K562 (cell line): ENCODE measurements around the gene SLC20A1. TPM values are rescaled to one million over a fixed set of nuclear protein-coding genes. Genes with fewer than 3 reads are reported as not detected.
A peak's percentile ranks its signal among the peaks of the same experiment; 100 is the strongest.

Source experiments
- ATAC-seq: fragments of 200-7000 bp; cut with Tn5 transposase; 3 replicates; pipeline ENCODE4 v1.9.1; 2020; ENCODE audit warnings: moderate library complexity
- BruUV-seq: library from RNA; stranded (reverse); fragments of 400-500 nt; replicated peaks from 2 replicates; lab custom pipeline; 2021; lab: Mats Ljungman, UMichigan
- CTCF ChIA-PET: fragments of 300-600 bp; formaldehyde crosslinking; extraction: SDS; loops from one replicate; lab custom pipeline; 2021; ENCODE audit warnings: low intra/inter-chr PET ratio; lab: Yijun Ruan, JAX
- POLR2A ChIA-PET: fragments of 300-600, 350-650 bp; sonication (Branson Sonifier 250); formaldehyde crosslinking; extraction: SDS; loops from one replicate; lab custom pipeline; 2021; ENCODE audit warnings: antibody characterized with exemption, inconsistent platforms; lab: Yijun Ruan, JAX
- DNase-seq, 4 experiments: peaks; one replicate each; pipeline versions ENCODE4 v3.0.0 to v3.0.0-alpha.2; 2011 to 2018; ENCODE audit warnings: low spot score in 3 of 4, mixed read lengths in 3 of 4; ENCODE audit errors: extremely low read depth in 1 of 4
- FAIRE-seq: peaks from 2 replicates; lab custom pipeline; 2011; peaks lifted over from hg19 to GRCh38; lab: Jason Lieb, UNC
- H2AFZ ChIP-seq: 2 replicates; pipeline ENCODE4 v1.6.0; 2011; ENCODE audit warnings: low read depth, low read length, control low read depth, inconsistent platforms
- H3K27ac ChIP-seq: fragments of 200-600 bp; 3 replicates; pipeline ENCODE4 v1.8.0; 2011; ENCODE audit warnings: low read depth, mild to moderate bottlenecking, control low read depth, inconsistent platforms, low read length, moderate library complexity, mixed read lengths; ENCODE audit errors: extremely low read depth
- H3K27me3 ChIP-seq, 2 experiments: fragments of 300-600 bp in 1 of 2; 2 replicates in 1 of 2; 3 replicates in 1 of 2; pipeline versions ENCODE4 v1.6.0 to v1.8.0; 2011; ENCODE audit warnings: inconsistent platforms in 2 of 2, low read length in 2 of 2, mild to moderate bottlenecking in 1 of 2, mixed read lengths in 1 of 2, moderate library complexity in 1 of 2; ENCODE audit not compliant: control insufficient read depth in 2 of 2, insufficient read depth in 2 of 2
- H3K36me3 ChIP-seq: fragments of 300-600 bp; 3 replicates; pipeline ENCODE4 v1.8.0; 2011; ENCODE audit warnings: mild to moderate bottlenecking, low read length, inconsistent platforms; ENCODE audit not compliant: control insufficient read depth, insufficient read depth
- H3K4me1 ChIP-seq, 2 experiments: fragments of 200-600 bp in 1 of 2; replicated peaks in 1 of 2; 2 replicates in 1 of 2; 3 replicates in 1 of 2; pipeline versions ENCODE4 v1.5.1 to v1.8.0; 2011; ENCODE audit warnings: inconsistent platforms in 2 of 2, low read length in 2 of 2, mild to moderate bottlenecking in 1 of 2, mixed read lengths in 1 of 2, moderate library complexity in 1 of 2; ENCODE audit not compliant: control insufficient read depth in 2 of 2, insufficient read depth in 2 of 2
- H3K4me2 ChIP-seq: 2 replicates; pipeline ENCODE4 v1.6.1; 2011; ENCODE audit warnings: low read length, control low read depth, inconsistent platforms, mixed read lengths; ENCODE audit not compliant: insufficient read depth
- H3K4me3 ChIP-seq: fragments of 200-600 bp; sonication (generic), shearing (Covaris generic); 2 replicates; pipeline ENCODE4 v1.5.1; 2016; ENCODE audit warnings: control low read depth, inconsistent platforms
- H3K79me2 ChIP-seq: fragments of 200-600 bp; 3 replicates; pipeline ENCODE4 v1.8.0; 2011; ENCODE audit warnings: low read length, inconsistent platforms; ENCODE audit not compliant: control insufficient read depth, insufficient read depth
- H3K9ac ChIP-seq, 2 experiments: 2 replicates each; pipeline versions ENCODE4 v1.6.0 to v1.6.1; 2011; ENCODE audit warnings: low read depth in 2 of 2, low read length in 2 of 2, control low read depth in 1 of 2, inconsistent platforms in 1 of 2, mild to moderate bottlenecking in 1 of 2, mixed read lengths in 1 of 2; ENCODE audit not compliant: insufficient read depth in 1 of 2
- H3K9me1 ChIP-seq: one replicate; pipeline ENCODE4 v1.6.0; 2011; ENCODE audit warnings: inconsistent platforms, mild to moderate bottlenecking, low read length, moderate library complexity; ENCODE audit not compliant: control insufficient read depth, insufficient read depth
- H3K9me3 ChIP-seq: replicated peaks from 2 replicates; pipeline ENCODE4 v1.5.1; 2011; ENCODE audit warnings: low read depth, low read length, inconsistent platforms; ENCODE audit not compliant: control insufficient read depth, insufficient read depth
- H4K20me1 ChIP-seq: replicated peaks from 2 replicates; pipeline ENCODE4 v1.6.1; 2011; ENCODE audit warnings: low read length, inconsistent platforms, mixed read lengths; ENCODE audit not compliant: control insufficient read depth, insufficient read depth
- ESRRA ChIP-seq: fragments of 450-650 bp; IDR thresholded peaks from 2 replicates; pipeline ENCODE4 v1.6.1; 2014; ENCODE audit warnings: low read depth, mild to moderate bottlenecking, moderate library complexity, borderline replicate concordance
- RREB1 ChIP-seq: fragments of 250-450 bp; sonication (Bioruptor Pico); IDR thresholded peaks from 2 replicates; pipeline ENCODE4 v1.4.0; 2020
- WGBS: fragments of 100-300 bp; shearing (Covaris generic); methylation state at CpG from one replicate; pipeline ENCODE4 v1.1.6; 2016; ENCODE audit warnings: low coverage, mixed read lengths; ENCODE audit not compliant: insufficient coverage; ENCODE audit errors: missing lambda C conversion rate; 5-methylcytosine and 5-hydroxymethylcytosine counted together
- in situ Hi-C: fragments of 300-500 bp; cut with MboI; formaldehyde crosslinking; loops from 4 replicates; pipeline ENCODE4 v1.15.0; 2018; ENCODE audit warnings: inconsistent platforms, mixed read lengths
- intact Hi-C: fragments of 100-400 bp; cut with micrococcal nuclease; formaldehyde crosslinking; loops from 2 replicates; pipeline ENCODE4 v1.14.2; 2022
- polyA plus RNA-seq, 8 experiments: library from polyadenylated mRNA; depleted of rRNA in 4 of 8; stranded (reverse) in 5 of 8; unstranded in 3 of 8; fragments of >200 nt; fragmentation: Nextera tagmentation in 2 of 8; fragmentation: Illumina TruSeq in 1 of 8; extraction: Ambion mirVana in 2 of 8; extraction: Trizol in 1 of 8; gene quantifications; 2 replicates each; pipeline versions ENCODE4 v1.2.1 to v1.2.3, GENCODE V29; 2011 to 2014; ENCODE audit warnings: inconsistent platforms in 1 of 8, missing spikeins in 1 of 8
- total RNA-seq, 7 experiments: library from RNA; depleted of rRNA in 6 of 7; stranded (reverse); fragments of >200 nt in 6 of 7; fragmentation: Illumina TruSeq in 2 of 7; extraction: Trizol in 2 of 7; gene quantifications; 2 replicates each; pipeline versions ENCODE4 v1.2.1 to v1.2.3, GENCODE V29; 2011 to 2021; ENCODE audit warnings: low replicate concordance in 1 of 7
- TF ChIP-seq, protein P1 (sequence below): fragments of 450-650 bp; IDR thresholded peaks from 2 replicates; pipeline ENCODE4 v1.6.1; 2018; ENCODE audit not compliant: partially characterized antibody

SLC20A1 gene
- total and polyA plus RNA-seq, 9 of the 15 experiments (the other 6 are each of a cell fraction or from before 2014, with no cell fraction given): 53.8 to 150 (median 74.7) TPM

DNA sequence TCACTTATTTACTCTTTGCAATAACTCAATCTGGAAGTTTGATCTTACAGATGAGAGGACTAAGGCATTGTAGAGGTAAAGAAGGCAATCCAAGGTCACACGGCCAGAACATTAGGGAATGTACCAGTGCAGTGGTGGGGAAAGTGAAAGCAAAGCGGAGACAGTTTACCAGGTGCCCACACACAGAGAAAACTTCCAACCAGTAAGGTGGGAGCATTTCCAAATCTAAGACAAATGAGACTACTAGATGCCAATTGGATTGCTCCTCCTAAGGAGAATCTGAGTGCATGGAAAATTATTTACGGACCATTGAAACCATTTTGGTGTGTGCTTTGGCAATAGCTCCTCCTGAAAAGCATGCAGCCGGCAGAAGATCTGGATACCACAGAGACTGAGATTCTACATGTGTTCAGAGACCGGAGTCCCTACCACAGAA is 34.9 kb downstream of the SLC20A1 start:
- Histone ChIP-seq H3K9ac (peak overlapping the region in 1 of 2 experiments; percentile 17; a peak in 1 of 4 replicates), H3K4me2 (no peak overlapping the region; the same call in 1 of the 2 replicates), H3K79me2 (no peaks in the 10 kb centered on the region), H3K4me1 (peaks cover 14 to 40% of the 10 kb centered on the region in 2 experiments), H3K4me3 (no peak overlapping the region), H2AFZ (peak overlapping the region; percentile 75), H3K9me3 (no peaks in the 10 kb centered on the region), H3K9me1 (no peaks in the 10 kb centered on the region), H3K36me3 (no peaks in the 10 kb centered on the region), H3K27me3 (no peaks in the 10 kb centered on the region), H3K27ac (no peak overlapping the region), H4K20me1 (no peaks in the 10 kb centered on the region)
- 62% methylated on average over 5 of the region's 5 CpGs for WGBS
- in situ Hi-C loops: no loop called here
- ATAC-seq: no peak
- FAIRE-seq: no peak
- intact Hi-C loops: no loop called here
- no peak for DNase-seq
- CTCF ChIA-PET: no interaction called here
- BruUV-seq: no TSS peak
- TF ChIP-seq, protein P1, sequence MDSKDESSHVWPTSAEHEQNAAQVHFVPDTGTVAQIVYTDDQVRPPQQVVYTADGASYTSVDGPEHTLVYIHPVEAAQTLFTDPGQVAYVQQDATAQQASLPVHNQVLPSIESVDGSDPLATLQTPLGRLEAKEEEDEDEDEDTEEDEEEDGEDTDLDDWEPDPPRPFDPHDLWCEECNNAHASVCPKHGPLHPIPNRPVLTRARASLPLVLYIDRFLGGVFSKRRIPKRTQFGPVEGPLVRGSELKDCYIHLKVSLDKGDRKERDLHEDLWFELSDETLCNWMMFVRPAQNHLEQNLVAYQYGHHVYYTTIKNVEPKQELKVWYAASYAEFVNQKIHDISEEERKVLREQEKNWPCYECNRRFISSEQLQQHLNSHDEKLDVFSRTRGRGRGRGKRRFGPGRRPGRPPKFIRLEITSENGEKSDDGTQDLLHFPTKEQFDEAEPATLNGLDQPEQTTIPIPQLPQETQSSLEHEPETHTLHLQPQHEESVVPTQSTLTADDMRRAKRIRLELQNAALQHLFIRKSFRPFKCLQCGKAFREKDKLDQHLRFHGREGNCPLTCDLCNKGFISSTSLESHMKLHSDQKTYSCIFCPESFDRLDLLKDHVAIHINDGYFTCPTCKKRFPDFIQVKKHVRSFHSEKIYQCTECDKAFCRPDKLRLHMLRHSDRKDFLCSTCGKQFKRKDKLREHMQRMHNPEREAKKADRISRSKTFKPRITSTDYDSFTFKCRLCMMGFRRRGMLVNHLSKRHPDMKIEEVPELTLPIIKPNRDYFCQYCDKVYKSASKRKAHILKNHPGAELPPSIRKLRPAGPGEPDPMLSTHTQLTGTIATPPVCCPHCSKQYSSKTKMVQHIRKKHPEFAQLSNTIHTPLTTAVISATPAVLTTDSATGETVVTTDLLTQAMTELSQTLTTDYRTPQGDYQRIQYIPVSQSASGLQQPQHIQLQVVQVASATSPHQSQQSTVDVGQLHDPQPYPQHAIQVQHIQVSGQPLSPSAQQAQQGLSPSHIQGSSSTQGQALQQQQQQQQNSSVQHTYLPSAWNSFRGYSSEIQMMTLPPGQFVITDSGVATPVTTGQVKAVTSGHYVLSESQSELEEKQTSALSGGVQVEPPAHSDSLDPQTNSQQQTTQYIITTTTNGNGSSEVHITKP: peak; percentile 50
- TF ChIP-seq RREB1 (CRISPR knock-in tag): no peak
- TF ChIP-seq ESRRA: peak; percentile 61
- POLR2A ChIA-PET: interaction anchor here (0.7 kb wide), 1 partner anchor 25 kb away, joined by 3 read pairs; no protein-coding TSS in a partner anchor
